Tibial artery (tissue), 4 donors: ENCODE results near the gene HMGN1.
A peak's percentile ranks its signal among the peaks of the same experiment; 100 is the strongest.

Experiments used
- DNase-seq, 2 donors: peaks; one replicate each; pipeline ENCODE4 v3.0.0-alpha.2; 2019
- H3K27ac ChIP-seq, 2 donors: fragments of 200-600 bp; sonication (generic) in 1 of 2; 1 replicate in 1 of 2; 2 replicates in 1 of 2; pipeline ENCODE4 v1.5.1; 2018 to 2019; ENCODE audit warnings: mild to moderate bottlenecking in 1 of 2
- H3K27me3 ChIP-seq, 2 donors: fragments of 200-600 bp; sonication (generic) in 1 of 2; one replicate each; pipeline versions ENCODE4 v1.5.1 to v1.6.0; 2016 to 2019
- H3K36me3 ChIP-seq, 3 donors: fragments of 200-600 bp; sonication (generic) in 2 of 3; one replicate each; pipeline ENCODE4 v1.5.1; 2016 to 2019; ENCODE audit warnings: mild to moderate bottlenecking in 2 of 3
- H3K4me1 ChIP-seq, 4 donors: fragments of 200-600 bp; sonication (generic) in 2 of 4; 1 replicate in 3 of 4; 2 replicates in 1 of 4; pipeline ENCODE4 v1.5.1; 2016 to 2019
- H3K4me3 ChIP-seq, 2 donors: fragments of 200-600 bp; sonication (generic) in 1 of 2; 1 replicate in 1 of 2; 2 replicates in 1 of 2; pipeline ENCODE4 v1.5.1; 2018 to 2019; ENCODE audit warnings: mild to moderate bottlenecking in 2 of 2
- H3K9me3 ChIP-seq, 3 donors: fragments of 200-600 bp; sonication (generic) in 1 of 3; one replicate each; pipeline ENCODE4 v1.5.1; 2016 to 2019
- CTCF ChIP-seq, 2 experiments: fragments of 200-600 bp in 1 of 2; fragments of 450-650 bp in 1 of 2; IDR thresholded peaks; one replicate each; pipeline ENCODE4 v1.5.1; 2017 to 2019; ENCODE audit warnings: antibody characterized with exemption in 2 of 2, mild to moderate bottlenecking in 1 of 2, moderate library complexity in 1 of 2
- intact Hi-C: fragments of 100-400 bp; cut with DNase I; formaldehyde crosslinking; loops from one replicate; pipeline ENCODE4 v1.15.0; 2023; ENCODE audit warnings: low total_unique reads

Gene HMGN1

GRCh38 chr21:39388038-39388810 is 39.3 kb upstream of the HMGN1 start:
- Histone ChIP-seq H3K36me3 (peaks cover 20 to 28% (median 23%) of the 10 kb centered on the region in 3 donors), H3K4me3 (peak overlapping the region; percentile 43 to 56), H3K4me1 (peaks cover 0 to 39% (median 26%) of the 10 kb centered on the region in 4 donors), H3K27me3 (no peaks in the 10 kb centered on the region), H3K9me3 (no peaks in the 10 kb centered on the region), H3K27ac (peak overlapping the region; percentile 58 to 74)
- intact Hi-C loops, result loop anchor here (2.0 to 10.0 kb wide), 3 partner anchors 57 to 203 kb away; partner anchors contain the start of genes LCA5L and PSMG1
- DNase-seq, result peak; percentile 87 to 93
- peak; percentile 88 to 93 for TF ChIP-seq CTCF (IDR thresholded peaks at IDR 0.05)

GRCh38 chr21:39387461-39388037 is 38.7 kb upstream of the HMGN1 start:
- intact Hi-C loops, result loop anchor here (2.0 to 10.0 kb wide), 4 partner anchors 37 to 203 kb away; partner anchors contain the start of genes LCA5L and PSMG1
- peaks cover 0 to 39% (median 26%) of the 10 kb centered on the region in 4 donors for H3K4me1 ChIP-seq
- peaks cover 13 to 21% (median 16%) of the 10 kb centered on the region in 3 donors for H3K36me3 ChIP-seq

GRCh38 chr21:39386899-39387298 is 38.0 kb upstream of the HMGN1 start:
- Histone ChIP-seq H3K27ac (peak overlapping the region; percentile 58 to 74), H3K4me3 (no peak overlapping the region)
- intact Hi-C loops, result loop anchor here (2.0 to 10.0 kb wide), 3 partner anchors 36 to 202 kb away; partner anchors contain the start of genes LCA5L and PSMG1

More at GRCh38 chr21:39387461-39388037, 38.7 kb upstream of the HMGN1 start:
- DNase-seq, result peak; percentile 88 to 93
- peak overlapping the region; percentile 43 to 56 for H3K4me3 ChIP-seq
- TF ChIP-seq CTCF (IDR thresholded peaks at IDR 0.05), result no peak
- H3K27ac ChIP-seq, result peak overlapping the region; percentile 58 to 74
- no peaks in the 10 kb centered on the region for H3K9me3 ChIP-seq
- H3K27me3 ChIP-seq, result no peaks in the 10 kb centered on the region

GRCh38 chr21:39386194-39386593 is 37.3 kb upstream of the HMGN1 start:
- TF ChIP-seq CTCF (IDR thresholded peaks at IDR 0.05), result no peak
- H3K4me3 ChIP-seq, result peak overlapping the region; percentile 42 to 53
- no peaks in the 10 kb centered on the region for H3K9me3 ChIP-seq
- peaks cover 1 to 8% (median 3%) of the 10 kb centered on the region in 3 donors for H3K36me3 ChIP-seq
- intact Hi-C loops, result loop anchor here (2.0 to 10.0 kb wide), 3 partner anchors 35 to 201 kb away; partner anchors contain the start of genes LCA5L and PSMG1
- H3K27me3 ChIP-seq, result no peaks in the 10 kb centered on the region
- H3K27ac ChIP-seq, result peak overlapping the region; percentile 58 to 63
- no peak for DNase-seq
- peaks cover 0 to 44% (median 33%) of the 10 kb centered on the region in 4 donors for H3K4me1 ChIP-seq

More at GRCh38 chr21:39386899-39387298, 38.0 kb upstream of the HMGN1 start:
- Histone ChIP-seq H3K36me3 (peaks cover 7 to 15% (median 10%) of the 10 kb centered on the region in 3 donors), H3K4me1 (peaks cover 0 to 39% (median 28%) of the 10 kb centered on the region in 4 donors), H3K27me3 (no peaks in the 10 kb centered on the region), H3K9me3 (no peaks in the 10 kb centered on the region)
- TF ChIP-seq CTCF (IDR thresholded peaks at IDR 0.05), result no peak
- no peak for DNase-seq

- peak overlapping the region; percentile 42 to 53 for H3K4me3 ChIP-seq
- peak; percentile 51 to 86 for DNase-seq
- TF ChIP-seq CTCF (IDR thresholded peaks at IDR 0.05), result no peak
- no peaks in the 10 kb centered on the region for H3K9me3 ChIP-seq
- H3K36me3 ChIP-seq, result peaks cover 0 to under 1% (median 0%) of the 10 kb centered on the region in 3 donors
- peaks cover 0 to 49% (median 37%) of the 10 kb centered on the region in 4 donors for H3K4me1 ChIP-seq
- intact Hi-C loops, result loop anchor here (2.0 to 10.0 kb wide), 3 partner anchors 35 to 201 kb away; partner anchors contain the start of genes LCA5L and PSMG1
- no peaks in the 10 kb centered on the region for H3K27me3 ChIP-seq
- H3K27ac ChIP-seq, result peak overlapping the region; percentile 58 to 63
These were observed 36.6 kb upstream of the HMGN1 start for GRCh38 chr21:39385299-39386145.
